IPS-20b (cell line): ENCODE measurements around the gene CSH1.
"Not testable (repeated sequence)": the region's sequence is repeated elsewhere in the genome, so short reads cannot be mapped to it uniquely, and the experiment has no call there.

Experiments
- H3K27ac ChIP-seq: one replicate; pipeline ENCODE4 v1.5.1; 2013; ENCODE audit warnings: low read length
- H3K27me3 ChIP-seq: 2 replicates; pipeline ENCODE4 v1.6.1; 2013; ENCODE audit warnings: mild to moderate bottlenecking, low read length, inconsistent platforms; ENCODE audit not compliant: insufficient read depth
- H3K36me3 ChIP-seq: 2 replicates; pipeline ENCODE4 v1.6.1; 2013; ENCODE audit warnings: low read depth, mild to moderate bottlenecking, inconsistent platforms, low read length, moderate library complexity; ENCODE audit not compliant: insufficient read depth
- H3K4me1 ChIP-seq: 2 replicates; pipeline ENCODE4 v1.6.1; 2013; ENCODE audit warnings: mild to moderate bottlenecking, control low read depth, inconsistent platforms, low read length, moderate library complexity; ENCODE audit not compliant: insufficient read depth
- H3K4me3 ChIP-seq: 2 replicates; pipeline ENCODE4 v1.5.1; 2013; ENCODE audit warnings: mild to moderate bottlenecking, low read length, inconsistent platforms
- H3K9ac ChIP-seq: 2 replicates; pipeline ENCODE4 v1.6.1; 2013; ENCODE audit warnings: low read depth, mild to moderate bottlenecking, inconsistent platforms, low read length, moderate library complexity
- H3K9me3 ChIP-seq: 2 replicates; pipeline ENCODE4 v1.6.1; 2013; ENCODE audit warnings: mild to moderate bottlenecking, low read depth, low read length, inconsistent platforms; ENCODE audit not compliant: insufficient read depth

The CSH1 gene

GRCh38 chr17:63914471-63914870 is 18.1 kb upstream of the CSH1 start:
- Histone ChIP-seq H3K36me3 (no peaks in the 10 kb centered on the region), H3K4me1 (peaks cover 4% of the 10 kb centered on the region; the same call in 1 of the 2 replicates)

DNA sequence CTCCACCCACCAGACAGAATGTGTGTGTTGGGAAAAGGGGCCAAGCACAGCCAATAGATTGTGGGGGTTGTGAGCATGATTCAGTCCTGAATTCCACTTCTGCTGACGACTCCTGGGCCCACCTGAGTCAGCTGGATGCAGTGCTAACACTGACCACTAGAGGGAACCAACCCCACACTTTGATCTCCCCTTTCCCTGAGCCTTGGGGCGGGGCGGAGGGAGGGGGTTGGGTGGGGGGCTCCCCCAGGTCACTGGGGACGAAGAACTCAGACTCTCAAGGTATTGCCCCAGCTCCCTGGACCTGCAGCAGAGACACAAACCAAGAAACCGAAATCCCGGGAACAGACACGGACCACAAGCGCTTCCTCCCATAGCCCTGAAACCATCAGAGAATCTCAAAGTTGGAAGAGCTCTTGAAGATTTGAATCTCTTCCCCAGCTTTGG is 15.3 kb upstream of the CSH1 start:
- H3K9ac ChIP-seq: no peak overlapping the region
- H3K4me3 ChIP-seq: no peak overlapping the region
- no peaks in the 10 kb centered on the region for H3K36me3 ChIP-seq
- no peaks in the 10 kb centered on the region; the same call in 1 of the 2 replicates for H3K27me3 ChIP-seq
- H3K9me3 ChIP-seq: no peaks in the 10 kb centered on the region
- peaks cover 3% of the 10 kb centered on the region; the same call in 1 of the 2 replicates for H3K4me1 ChIP-seq
- no peak overlapping the region for H3K27ac ChIP-seq

More at GRCh38 chr17:63914471-63914870, 18.1 kb upstream of the CSH1 start:
- Histone ChIP-seq H3K9me3 (no peaks in the 10 kb centered on the region), H3K4me3 (no peak overlapping the region), H3K27ac (no peak overlapping the region), H3K9ac (no peak overlapping the region), H3K27me3 (no peaks in the 10 kb centered on the region; the same call in 1 of the 2 replicates)

GRCh38 chr17:63911041-63911635 is 14.8 kb upstream of the CSH1 start, which contains the start of gene CSHL1:
Gene CSHL1 (minus strand): TSS chr17:63911258. CDS start chr17:63911196, 62 bp downstream.
- H3K9me3 ChIP-seq: no peaks in the 10 kb centered on the region
- H3K27ac ChIP-seq: no peak within 1 kb of the TSS
- H3K4me1 ChIP-seq: peaks cover 3% of the 10 kb centered on the region; the same call in 1 of the 2 replicates
- no peak within 1 kb of the TSS for H3K4me3 ChIP-seq
- no peaks in the 10 kb centered on the region; the same call in 1 of the 2 replicates for H3K27me3 ChIP-seq
- H3K36me3 ChIP-seq: no peaks in the 10 kb centered on the region
- H3K9ac ChIP-seq: no peak within 1 kb of the TSS

DNA sequence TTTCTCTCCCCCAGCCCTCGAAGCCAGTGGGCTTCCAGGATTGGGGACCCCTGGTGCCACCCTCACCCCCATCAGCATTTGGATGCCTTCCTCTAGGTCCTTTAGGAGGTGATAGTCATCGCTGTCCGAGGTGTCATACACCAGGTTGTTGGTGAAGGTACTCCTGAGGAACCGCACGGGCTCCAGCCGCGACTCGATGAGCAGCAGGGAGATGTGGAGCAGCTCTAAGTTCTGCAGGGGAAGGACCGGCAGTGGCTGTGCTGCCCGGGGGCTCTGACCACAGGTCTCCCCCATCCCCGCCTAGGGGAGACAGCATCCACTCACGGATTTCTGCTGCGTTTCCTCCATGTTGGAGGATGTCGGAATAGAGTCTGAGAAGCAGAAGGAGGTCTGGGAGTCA is 13.7 kb upstream of the CSH1 start:
- H3K27ac ChIP-seq: no peak overlapping the region
- H3K9me3 ChIP-seq: no peaks in the 10 kb centered on the region
- H3K4me1 ChIP-seq: peaks cover 3% of the 10 kb centered on the region; the same call in 1 of the 2 replicates
- H3K9ac ChIP-seq: no peak overlapping the region
- no peaks in the 10 kb centered on the region for H3K36me3 ChIP-seq
- H3K4me3 ChIP-seq: no peak overlapping the region
- H3K27me3 ChIP-seq: no peaks in the 10 kb centered on the region; the same call in 1 of the 2 replicates

DNA sequence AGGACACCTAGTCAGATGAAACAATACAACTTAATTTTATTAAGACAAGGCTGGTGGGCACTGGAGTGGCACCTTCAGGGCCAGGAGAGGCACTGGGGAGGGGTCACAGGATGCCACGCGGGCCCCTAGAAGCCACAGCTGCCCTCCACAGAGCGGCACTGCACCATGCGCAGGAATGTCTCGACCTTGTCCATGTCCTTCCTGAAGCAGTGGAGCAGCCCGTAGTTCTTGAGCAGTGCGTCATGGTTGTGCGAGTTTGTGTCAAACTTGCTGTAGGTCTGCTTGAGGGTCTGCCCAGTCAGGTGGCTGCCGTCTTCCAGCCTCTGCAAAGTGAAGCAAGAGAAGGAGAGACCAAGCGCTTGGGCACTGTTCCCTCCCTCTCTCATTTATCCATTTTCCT is 13.2 kb upstream of the CSH1 start:
- not testable (repeated sequence) for H3K27ac ChIP-seq, H3K9ac ChIP-seq, H3K27me3 ChIP-seq, H3K4me1 ChIP-seq, H3K36me3 ChIP-seq, H3K4me3 ChIP-seq, H3K9me3 ChIP-seq

DNA sequence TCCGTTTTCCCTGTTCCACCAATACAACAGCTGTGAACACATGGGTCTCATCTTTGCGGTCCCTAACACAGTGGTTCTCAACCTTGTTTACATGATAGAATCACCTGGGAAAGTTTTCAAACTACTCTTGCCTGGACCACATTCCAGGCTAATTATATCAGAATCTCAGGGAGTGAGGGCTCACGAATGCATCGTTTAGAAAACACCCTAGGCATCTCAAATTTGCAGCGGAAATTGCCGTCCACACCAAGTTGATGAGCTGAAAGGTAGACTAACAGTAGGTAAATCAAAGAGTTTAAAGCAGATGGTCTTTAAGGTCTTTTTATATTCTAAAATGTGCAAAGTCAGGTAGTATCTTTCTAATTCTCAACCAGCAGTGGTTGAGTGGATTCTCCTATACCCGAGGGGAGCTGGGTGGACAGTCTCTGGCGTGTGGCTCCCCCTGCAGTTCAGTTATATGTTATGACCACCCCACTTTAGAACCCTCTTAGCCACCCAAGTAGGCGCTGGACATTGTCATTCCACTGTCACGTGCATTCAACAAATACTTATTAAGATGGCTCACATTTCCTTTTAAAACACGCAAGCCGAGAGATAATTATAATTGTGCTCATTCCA is 10.9 kb upstream of the CSH1 start:
- not testable (repeated sequence) for H3K9me3 ChIP-seq, H3K36me3 ChIP-seq, H3K4me1 ChIP-seq, H3K4me3 ChIP-seq, H3K27ac ChIP-seq, H3K27me3 ChIP-seq, H3K9ac ChIP-seq

DNA sequence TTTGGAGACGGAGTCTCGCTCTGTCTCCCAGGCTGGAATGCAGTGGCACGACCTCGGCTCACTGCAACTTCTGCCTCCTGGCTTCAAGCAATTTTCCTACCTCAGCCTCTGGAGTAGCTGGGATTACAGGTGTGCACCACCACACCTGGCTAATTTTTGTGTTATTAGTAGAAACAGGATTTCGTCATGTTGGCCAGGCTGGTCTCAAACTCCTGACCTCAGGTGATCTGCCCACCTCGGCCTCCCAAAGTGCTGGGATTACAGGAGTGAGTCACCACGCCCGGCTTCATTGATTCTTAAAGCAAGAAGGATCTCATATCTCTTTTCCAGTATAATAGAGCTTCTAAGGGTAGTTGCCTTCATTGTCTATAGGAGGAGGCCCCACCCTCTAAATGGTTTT is 8.4 kb upstream of the CSH1 start:
- not testable (repeated sequence) for H3K9ac ChIP-seq, H3K36me3 ChIP-seq, H3K4me3 ChIP-seq, H3K9me3 ChIP-seq, H3K27ac ChIP-seq, H3K4me1 ChIP-seq, H3K27me3 ChIP-seq

DNA sequence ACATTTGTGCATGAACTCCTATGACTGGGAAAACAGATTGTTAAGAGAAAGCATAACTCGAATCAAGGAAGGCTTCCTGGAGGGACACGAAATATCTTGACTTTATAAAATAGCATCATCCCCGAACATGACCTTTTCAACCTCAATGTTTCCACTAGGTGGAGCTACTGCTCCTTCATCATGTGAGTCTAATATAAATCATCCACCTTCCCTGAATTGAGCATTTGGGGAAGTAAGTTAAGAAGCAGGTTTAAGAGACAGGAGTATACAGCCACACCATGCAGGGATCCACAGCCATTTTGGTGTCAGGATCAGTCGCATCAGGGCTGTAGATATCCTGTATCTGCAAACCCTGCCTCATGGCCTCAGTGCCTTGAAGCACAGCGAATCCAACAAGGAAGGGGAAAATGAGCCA is 7.4 kb upstream of the CSH1 start:
- H3K27me3 ChIP-seq, H3K36me3 ChIP-seq, H3K27ac ChIP-seq, H3K4me3 ChIP-seq, H3K9ac ChIP-seq, H3K9me3 ChIP-seq, H3K4me1 ChIP-seq: not testable (repeated sequence)

- H3K9ac ChIP-seq, H3K27ac ChIP-seq, H3K4me1 ChIP-seq, H3K9me3 ChIP-seq, H3K27me3 ChIP-seq, H3K36me3 ChIP-seq, H3K4me3 ChIP-seq: not testable (repeated sequence)
Observed at GRCh38 chr17:63901971-63902370, 5.6 kb upstream of the CSH1 start.

DNA sequence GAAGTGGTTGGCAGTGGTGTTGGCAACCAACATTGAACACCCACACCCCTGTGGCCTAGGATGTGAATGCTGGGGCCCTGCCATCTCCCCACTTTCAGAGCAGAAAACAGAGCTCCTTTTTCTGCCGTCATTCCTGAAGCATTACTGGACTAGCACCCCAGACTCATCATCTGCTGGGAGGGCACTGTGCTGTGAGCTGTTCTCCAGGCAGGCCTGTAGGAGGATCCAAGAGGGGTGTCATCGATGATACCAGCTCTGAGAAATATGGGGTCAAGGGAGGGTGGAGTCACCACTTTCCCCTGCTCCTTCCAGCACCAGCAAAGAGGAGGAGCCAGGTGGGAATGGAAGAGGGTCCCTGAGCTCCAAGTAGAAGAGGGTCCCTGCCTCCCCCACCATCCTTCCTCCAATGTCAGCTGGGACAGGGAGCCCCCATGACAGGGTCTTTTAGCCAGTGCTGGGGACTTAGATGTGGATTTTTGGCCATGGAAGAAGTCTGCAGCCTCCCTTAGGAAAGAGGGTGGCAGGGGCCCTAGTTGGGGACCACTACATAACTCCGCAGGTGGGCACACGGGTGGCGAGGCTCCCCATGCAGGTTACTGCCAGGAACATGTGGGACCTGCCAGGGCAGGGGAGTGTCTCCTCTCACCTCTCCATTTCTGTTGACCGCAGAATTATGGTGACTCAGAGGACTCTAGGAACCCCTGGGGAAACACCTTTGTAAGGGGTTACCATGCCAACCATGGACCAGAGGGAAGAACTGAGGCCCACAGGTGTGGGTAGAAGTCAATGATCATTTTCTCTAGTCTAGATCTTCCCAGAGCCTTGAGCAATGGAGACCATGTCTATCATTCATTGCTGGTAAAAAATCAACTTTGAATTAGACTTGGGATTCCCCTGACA is 2.8 kb upstream of the CSH1 start:
- H3K27me3 ChIP-seq, H3K27ac ChIP-seq, H3K36me3 ChIP-seq, H3K9ac ChIP-seq, H3K4me1 ChIP-seq, H3K9me3 ChIP-seq, H3K4me3 ChIP-seq: not testable (repeated sequence)

GRCh38 chr17:63894821-63895220 is 1.6 kb downstream of the CSH1 start:
- not testable (repeated sequence) for H3K9ac ChIP-seq, H3K4me1 ChIP-seq, H3K36me3 ChIP-seq, H3K27me3 ChIP-seq, H3K27ac ChIP-seq, H3K4me3 ChIP-seq, H3K9me3 ChIP-seq

DNA sequence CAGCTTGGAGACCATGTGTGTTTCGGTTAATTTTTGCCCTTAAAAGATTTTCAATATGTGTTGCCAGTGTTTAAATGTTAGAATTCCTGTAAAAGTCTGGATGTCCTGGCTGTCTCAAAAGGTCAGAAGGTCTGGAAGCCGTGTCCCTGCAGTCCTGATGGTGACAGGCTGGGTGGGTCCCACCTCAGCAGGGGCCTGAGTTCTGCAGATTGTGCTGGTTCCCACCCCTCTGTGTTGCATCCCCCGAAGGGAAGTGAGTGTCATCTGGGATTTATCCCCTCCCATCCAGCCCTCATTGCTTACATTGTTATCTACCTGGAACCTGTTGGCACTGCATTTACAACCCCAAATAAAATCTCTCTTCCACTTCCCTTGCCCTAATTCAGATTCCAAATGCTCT is 2.4 kb downstream of the CSH1 start:
- not testable (repeated sequence) for H3K9me3 ChIP-seq, H3K36me3 ChIP-seq, H3K9ac ChIP-seq

More for the DNA sequence above, 2.4 kb downstream of the CSH1 start:
- H3K4me3 ChIP-seq, H3K27ac ChIP-seq, H3K27me3 ChIP-seq, H3K4me1 ChIP-seq: not testable (repeated sequence)
